ENCODE measurements around the gene TLR10.

TLR10 gene

DNA sequence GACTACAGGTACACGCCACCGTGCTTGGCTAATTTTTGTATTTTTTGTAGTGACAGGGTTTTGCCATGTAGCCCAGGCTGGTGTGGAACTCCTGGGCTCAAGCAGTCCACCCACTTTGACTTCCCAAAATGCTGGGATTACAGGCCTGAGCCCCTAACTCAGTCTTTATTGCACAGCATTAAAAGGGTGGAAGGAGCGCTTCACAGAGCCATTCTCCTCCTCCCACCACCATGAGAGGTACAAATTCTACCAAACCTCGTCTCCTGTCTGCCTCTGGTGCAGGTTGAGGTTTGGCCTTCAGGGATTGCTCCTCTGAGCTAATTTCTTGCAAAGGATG is 52.3 kb downstream of the TLR10 start:
- H3F3A ChIP-seq (ENCODE audit: insufficient read depth, low read length), result no peaks in the 10 kb centered on the region; the same call in 1 of the 2 replicates
- no peaks in the 10 kb centered on the region for H3K9me3 ChIP-seq (replicated peaks; ENCODE audit: insufficient read depth, low read length)
- 0 out of 2 replicates have a peak, but pooled peaks cover 7% of the 10 kb centered on the region for H3K4me1 ChIP-seq (ENCODE audit: low read length)
- H4K20me1 ChIP-seq (ENCODE audit: insufficient read depth, low read length), result no peaks in the 10 kb centered on the region
- H3K9me2 ChIP-seq (replicated peaks; ENCODE audit: insufficient read depth, low read length), result no peaks in the 10 kb centered on the region
- TF ChIP-seq, protein P1, sequence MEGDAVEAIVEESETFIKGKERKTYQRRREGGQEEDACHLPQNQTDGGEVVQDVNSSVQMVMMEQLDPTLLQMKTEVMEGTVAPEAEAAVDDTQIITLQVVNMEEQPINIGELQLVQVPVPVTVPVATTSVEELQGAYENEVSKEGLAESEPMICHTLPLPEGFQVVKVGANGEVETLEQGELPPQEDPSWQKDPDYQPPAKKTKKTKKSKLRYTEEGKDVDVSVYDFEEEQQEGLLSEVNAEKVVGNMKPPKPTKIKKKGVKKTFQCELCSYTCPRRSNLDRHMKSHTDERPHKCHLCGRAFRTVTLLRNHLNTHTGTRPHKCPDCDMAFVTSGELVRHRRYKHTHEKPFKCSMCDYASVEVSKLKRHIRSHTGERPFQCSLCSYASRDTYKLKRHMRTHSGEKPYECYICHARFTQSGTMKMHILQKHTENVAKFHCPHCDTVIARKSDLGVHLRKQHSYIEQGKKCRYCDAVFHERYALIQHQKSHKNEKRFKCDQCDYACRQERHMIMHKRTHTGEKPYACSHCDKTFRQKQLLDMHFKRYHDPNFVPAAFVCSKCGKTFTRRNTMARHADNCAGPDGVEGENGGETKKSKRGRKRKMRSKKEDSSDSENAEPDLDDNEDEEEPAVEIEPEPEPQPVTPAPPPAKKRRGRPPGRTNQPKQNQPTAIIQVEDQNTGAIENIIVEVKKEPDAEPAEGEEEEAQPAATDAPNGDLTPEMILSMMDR (IDR thresholded peaks at IDR 0.05; ENCODE audit: low read length), result no peak
- no peak for TF ChIP-seq EZH2 (optimal IDR thresholded peaks at IDR 0.05; ENCODE audit: low read depth, low read length)
- TF ChIP-seq EZH2phosphoT487 (IDR thresholded peaks at IDR 0.05; ENCODE audit: low read length), result no peak
- no peaks in the 10 kb centered on the region for H3K36me3 ChIP-seq (replicated peaks; ENCODE audit: insufficient read depth, low read length)
- no peak overlapping the region for H3K27ac ChIP-seq (ENCODE audit: low read length)
- no peaks in the 10 kb centered on the region for H3K79me2 ChIP-seq (ENCODE audit: low read length)
- H3K27me3 ChIP-seq (replicated peaks; ENCODE audit: insufficient read depth, low read length), result no peaks in the 10 kb centered on the region
- no peak overlapping the region for H3K9ac ChIP-seq (ENCODE audit: low read length)
- no peak overlapping the region for H3K4me3 ChIP-seq (ENCODE audit: low read length)
- H2AFZ ChIP-seq (ENCODE audit: low read length), result no peak overlapping the region
- no peak for DNase-seq
- H3K4me2 ChIP-seq (ENCODE audit: low read depth, low read length), result no peak overlapping the region

DNA sequence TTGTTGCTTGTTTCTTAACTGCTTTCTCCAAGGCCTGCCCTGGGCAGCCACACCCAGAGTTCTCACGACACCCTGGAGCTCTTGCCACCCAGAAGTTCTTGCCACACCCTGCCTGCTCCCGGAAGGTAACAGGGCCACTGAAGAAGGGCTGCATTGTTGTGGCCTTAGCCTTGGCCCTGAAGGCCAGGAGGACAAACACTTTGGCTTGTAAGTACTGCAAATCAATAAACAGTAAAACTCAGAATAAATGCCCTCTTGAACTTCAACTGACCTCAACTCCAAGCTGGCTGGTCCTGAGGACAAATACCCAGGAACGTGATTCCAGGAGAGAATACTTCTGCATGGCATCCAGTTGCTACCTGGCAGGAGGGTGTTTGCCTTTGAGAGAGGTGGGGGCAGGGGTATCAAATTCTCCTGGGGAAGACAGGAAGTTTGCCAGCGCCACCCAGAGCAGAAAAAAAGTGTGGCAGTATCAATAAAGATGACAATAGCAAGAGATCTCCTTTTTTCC is 54.1 kb downstream of the TLR10 start:
- no peaks in the 10 kb centered on the region for H3K27me3 ChIP-seq (replicated peaks; ENCODE audit: insufficient read depth, low read length)
- H3K4me2 ChIP-seq (ENCODE audit: low read depth, low read length), result no peak overlapping the region
- H3K4me3 ChIP-seq (ENCODE audit: low read length), result no peak overlapping the region
- no peaks in the 10 kb centered on the region for H3K36me3 ChIP-seq (replicated peaks; ENCODE audit: insufficient read depth, low read length)
- no peak overlapping the region for H3K9ac ChIP-seq (ENCODE audit: low read length)
- no peak overlapping the region for H3K27ac ChIP-seq (ENCODE audit: low read length)
- H3K9me3 ChIP-seq (replicated peaks; ENCODE audit: insufficient read depth, low read length), result no peaks in the 10 kb centered on the region
- no peaks in the 10 kb centered on the region for H3K9me2 ChIP-seq (replicated peaks; ENCODE audit: insufficient read depth, low read length)
- TF ChIP-seq EZH2 (optimal IDR thresholded peaks at IDR 0.05; ENCODE audit: low read depth, low read length) (no peak), EZH2phosphoT487 (IDR thresholded peaks at IDR 0.05; ENCODE audit: low read length) (no peak)
- TF ChIP-seq, protein P1 (IDR thresholded peaks at IDR 0.05; ENCODE audit: low read length), result no peak
- H3F3A ChIP-seq (ENCODE audit: insufficient read depth, low read length), result no peaks in the 10 kb centered on the region; the same call in 1 of the 2 replicates
- no peak overlapping the region for H2AFZ ChIP-seq (ENCODE audit: low read length)
- H4K20me1 ChIP-seq (ENCODE audit: insufficient read depth, low read length), result no peaks in the 10 kb centered on the region
- H3K4me1 ChIP-seq (ENCODE audit: low read length), result 0 out of 2 replicates have a peak, but pooled peaks cover 7% of the 10 kb centered on the region
- DNase-seq, result no peak
- H3K79me2 ChIP-seq (ENCODE audit: low read length), result no peaks in the 10 kb centered on the region

DNA sequence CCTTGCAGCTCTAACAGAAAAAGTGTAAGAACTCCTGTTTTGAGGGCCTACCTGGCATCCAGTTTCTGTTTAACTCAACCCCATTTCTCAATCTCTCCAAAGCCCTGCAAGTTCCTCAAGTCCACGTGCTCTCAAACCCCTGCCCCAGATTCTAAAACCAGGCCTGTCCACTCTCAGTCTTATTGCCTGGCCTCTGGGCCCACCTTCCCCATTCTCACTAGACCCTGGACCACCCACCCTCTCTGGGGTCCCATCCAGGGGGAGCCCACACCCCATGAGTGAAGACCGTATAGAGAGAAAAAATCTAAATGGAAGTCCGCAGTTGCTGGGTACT is 58.3 kb downstream of the TLR10 start:
- Histone ChIP-seq H2AFZ (ENCODE audit: low read length) (no peak overlapping the region), H3F3A (ENCODE audit: insufficient read depth, low read length) (no peaks in the 10 kb centered on the region), H3K4me1 (ENCODE audit: low read length) (no peaks in the 10 kb centered on the region), H4K20me1 (ENCODE audit: insufficient read depth, low read length) (no peaks in the 10 kb centered on the region), H3K27me3 (replicated peaks; ENCODE audit: insufficient read depth, low read length) (no peaks in the 10 kb centered on the region), H3K79me2 (ENCODE audit: low read length) (no peaks in the 10 kb centered on the region), H3K9ac (ENCODE audit: low read length) (no peak overlapping the region), H3K27ac (ENCODE audit: low read length) (no peak overlapping the region), H3K4me3 (ENCODE audit: low read length) (no peak overlapping the region), H3K4me2 (ENCODE audit: low read depth, low read length) (no peak overlapping the region), H3K36me3 (replicated peaks; ENCODE audit: insufficient read depth, low read length) (no peaks in the 10 kb centered on the region), H3K9me2 (replicated peaks; ENCODE audit: insufficient read depth, low read length) (no peaks in the 10 kb centered on the region), H3K9me3 (replicated peaks; ENCODE audit: insufficient read depth, low read length) (no peaks in the 10 kb centered on the region)
- TF ChIP-seq EZH2phosphoT487 (IDR thresholded peaks at IDR 0.05; ENCODE audit: low read length), result no peak
- TF ChIP-seq, protein P1 (IDR thresholded peaks at IDR 0.05; ENCODE audit: low read length), result no peak
- no peak for TF ChIP-seq EZH2 (optimal IDR thresholded peaks at IDR 0.05; ENCODE audit: low read depth, low read length)
- DNase-seq, result no peak
